Mononuclear cell (primary cell): ENCODE measurements around the gene DMRTB1. TPM values are rescaled to one million over a fixed set of nuclear protein-coding genes. Genes with fewer than 3 reads are reported as not detected.

Experiments
- H3K27me3 ChIP-seq: 2 replicates; pipeline ENCODE4 v1.6.0; 2011; ENCODE audit warnings: low read length, control low read depth; ENCODE audit not compliant: insufficient read depth
- H3K4me1 ChIP-seq: 2 replicates; pipeline ENCODE4 v1.5.1; 2011; ENCODE audit warnings: mild to moderate bottlenecking, low read length, control low read depth; ENCODE audit not compliant: insufficient read depth
- H3K4me3 ChIP-seq: 2 replicates; pipeline ENCODE4 v1.5.1; 2011; ENCODE audit warnings: mild to moderate bottlenecking, low read length, moderate library complexity
- H3K9me3 ChIP-seq: 2 replicates; pipeline ENCODE4 v1.5.1; 2011; ENCODE audit warnings: low read depth, mild to moderate bottlenecking, control low read depth, low read length
- total RNA-seq: library from RNA; depleted of rRNA; stranded (reverse); fragments of >200 nt; gene quantifications from one replicate; pipeline ENCODE4 v1.2.3, GENCODE V29; 2012

Gene DMRTB1
- not detected for total RNA-seq

DNA sequence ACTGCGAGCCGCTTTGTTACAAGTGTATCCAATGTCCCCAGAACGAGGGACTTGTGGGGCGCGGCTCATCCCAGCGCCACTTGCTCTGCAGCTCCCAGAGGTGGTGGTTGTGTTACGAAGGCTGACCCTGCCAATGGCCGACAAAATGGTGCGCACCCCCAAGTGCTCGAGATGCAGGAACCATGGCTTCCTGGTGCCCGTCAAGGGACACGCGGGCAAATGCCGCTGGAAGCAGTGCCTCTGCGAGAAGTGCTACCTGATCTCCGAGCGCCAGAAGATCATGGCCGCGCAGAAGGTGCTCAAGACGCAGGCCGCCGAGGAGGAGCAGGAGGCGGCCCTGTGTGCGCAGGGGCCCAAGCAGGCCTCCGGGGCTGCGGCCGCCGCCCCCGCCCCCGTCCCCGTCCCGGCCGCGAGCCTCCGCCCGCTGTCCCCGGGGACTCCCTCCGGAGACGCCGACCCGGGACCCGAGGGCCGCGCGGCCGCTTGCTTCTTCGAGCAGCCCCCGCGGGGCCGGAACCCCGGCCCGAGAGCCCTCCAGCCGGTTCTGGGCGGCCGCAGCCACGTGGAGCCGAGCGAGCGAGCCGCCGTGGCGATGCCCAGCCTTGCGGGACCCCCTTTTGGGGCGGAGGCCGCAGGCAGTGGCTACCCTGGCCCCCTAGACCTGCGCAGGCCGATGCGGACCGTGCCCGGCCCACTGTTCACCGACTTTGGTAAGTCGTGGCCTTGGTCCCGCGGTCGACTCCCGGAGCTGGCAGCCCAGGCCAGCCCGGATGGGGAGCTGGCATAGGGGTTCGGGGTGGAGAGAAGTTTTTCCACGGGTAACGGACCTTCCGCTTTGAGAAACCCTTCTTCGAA is at the start of gene DMRTB1:
TSS of gene DMRTB1 (plus strand) at position 79 of the 855 bp plus-strand sequence. CDS start at position 134, 55 bp downstream.
- no peaks in the 10 kb centered on the region for H3K9me3 ChIP-seq
- no peaks in the 10 kb centered on the region for H3K4me1 ChIP-seq
- H3K27me3 ChIP-seq, result no peaks in the 10 kb centered on the region
- H3K4me3 ChIP-seq, result no peak within 1 kb of the TSS

DNA sequence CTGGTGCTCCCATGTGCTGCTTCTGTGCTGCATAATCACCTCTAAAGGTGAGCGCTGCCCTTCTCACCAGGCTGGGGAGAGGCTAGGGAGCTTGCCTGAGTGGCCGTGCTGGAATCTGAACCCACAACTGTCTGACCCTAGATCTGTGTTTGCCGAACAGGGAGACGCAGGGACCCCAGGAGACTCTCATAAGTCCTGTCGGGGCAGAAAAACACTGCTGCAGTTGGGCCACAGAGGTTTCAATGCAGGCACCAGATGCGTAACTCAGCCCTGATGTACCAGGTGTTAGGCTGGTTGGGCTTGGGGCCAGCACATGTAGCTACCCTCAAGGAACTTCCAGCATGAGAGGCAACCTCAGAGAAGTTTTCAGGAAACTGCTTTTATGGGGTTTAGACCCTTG is 49.5 kb upstream of the DMRTB1 start:
- H3K4me1 ChIP-seq, result peaks cover 20% of the 10 kb centered on the region
- H3K27me3 ChIP-seq, result no peaks in the 10 kb centered on the region
- no peaks in the 10 kb centered on the region for H3K9me3 ChIP-seq
- H3K4me3 ChIP-seq, result no peak overlapping the region

DNA sequence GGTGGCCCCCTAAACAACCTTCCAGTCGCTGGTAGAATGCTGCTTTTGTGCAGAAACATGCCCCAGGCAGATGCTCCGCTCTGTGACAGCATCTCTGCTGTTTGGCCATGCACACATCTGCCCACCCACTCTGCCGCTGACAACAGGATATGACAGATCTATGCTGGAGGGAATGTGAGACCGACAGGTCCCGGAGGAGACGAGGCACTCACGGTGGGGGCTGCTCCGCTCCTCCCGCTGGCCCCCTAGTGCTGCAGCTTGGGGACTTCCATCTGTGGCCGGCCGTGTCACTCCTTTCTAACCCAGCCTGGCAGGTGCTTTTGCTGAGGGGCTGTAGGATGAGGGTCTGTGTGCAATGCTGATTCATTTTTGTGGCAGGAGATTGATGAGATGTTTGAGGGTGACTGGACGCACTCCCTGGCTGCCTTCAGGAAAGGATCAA is 49.1 kb upstream of the DMRTB1 start:
- no peaks in the 10 kb centered on the region for H3K27me3 ChIP-seq
- H3K4me1 ChIP-seq, result peaks cover 20% of the 10 kb centered on the region
- no peaks in the 10 kb centered on the region for H3K9me3 ChIP-seq
- no peak overlapping the region for H3K4me3 ChIP-seq

DNA sequence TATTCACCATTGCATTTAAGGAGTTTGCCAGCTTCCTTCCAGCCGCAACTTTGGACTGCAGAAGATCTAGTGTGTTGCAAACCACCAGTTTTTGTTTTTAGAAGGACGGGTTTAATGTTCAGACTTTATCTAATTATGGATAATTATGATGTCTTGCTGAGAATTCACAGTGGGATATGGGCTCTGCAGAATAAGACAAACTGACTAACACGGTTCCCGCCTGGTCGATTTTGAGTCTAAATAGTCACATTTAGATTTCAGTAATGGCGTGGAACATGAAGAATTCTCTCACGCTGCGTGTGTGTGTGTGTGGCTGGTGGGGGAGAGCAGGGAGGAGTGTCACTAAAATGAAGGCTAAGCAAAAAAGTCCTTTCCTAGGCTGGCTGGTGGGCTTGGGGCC is 48.5 kb upstream of the DMRTB1 start:
- H3K9me3 ChIP-seq, result no peaks in the 10 kb centered on the region
- H3K4me3 ChIP-seq, result no peak overlapping the region
- no peaks in the 10 kb centered on the region for H3K27me3 ChIP-seq
- H3K4me1 ChIP-seq, result peaks cover 20% of the 10 kb centered on the region

DNA sequence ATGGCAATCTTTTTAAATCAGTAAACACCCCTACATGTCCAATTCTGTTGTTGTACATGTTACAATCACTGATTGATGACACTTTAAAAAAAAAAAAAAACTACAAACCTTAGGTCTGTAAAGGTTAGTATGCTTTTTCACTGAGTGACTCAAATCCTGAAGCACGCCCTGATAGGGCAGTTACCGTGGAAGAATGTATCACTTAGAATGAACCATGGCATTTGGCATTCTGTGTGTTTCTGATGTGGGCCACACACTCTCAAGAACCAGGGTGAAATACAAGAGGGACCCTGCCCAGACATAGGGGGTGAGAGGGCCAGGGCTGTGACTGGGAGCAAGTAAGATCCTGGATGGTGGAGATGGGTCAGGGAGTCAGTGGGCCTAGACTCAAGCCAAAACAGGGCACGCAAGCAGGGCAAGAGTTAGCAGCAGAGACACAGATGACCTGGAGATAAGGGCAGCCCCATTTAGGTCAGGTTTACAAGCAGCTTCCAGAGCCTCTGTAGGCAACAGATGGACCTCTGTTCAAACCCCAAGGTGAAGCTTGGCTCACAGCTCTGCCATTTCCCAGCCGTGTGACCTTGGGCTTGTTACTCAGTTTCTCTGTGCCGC is 47.6 kb upstream of the DMRTB1 start:
- H3K4me3 ChIP-seq, result no peak overlapping the region
- H3K4me1 ChIP-seq, result peaks cover 20% of the 10 kb centered on the region
- H3K27me3 ChIP-seq, result no peaks in the 10 kb centered on the region
- no peaks in the 10 kb centered on the region for H3K9me3 ChIP-seq

DNA sequence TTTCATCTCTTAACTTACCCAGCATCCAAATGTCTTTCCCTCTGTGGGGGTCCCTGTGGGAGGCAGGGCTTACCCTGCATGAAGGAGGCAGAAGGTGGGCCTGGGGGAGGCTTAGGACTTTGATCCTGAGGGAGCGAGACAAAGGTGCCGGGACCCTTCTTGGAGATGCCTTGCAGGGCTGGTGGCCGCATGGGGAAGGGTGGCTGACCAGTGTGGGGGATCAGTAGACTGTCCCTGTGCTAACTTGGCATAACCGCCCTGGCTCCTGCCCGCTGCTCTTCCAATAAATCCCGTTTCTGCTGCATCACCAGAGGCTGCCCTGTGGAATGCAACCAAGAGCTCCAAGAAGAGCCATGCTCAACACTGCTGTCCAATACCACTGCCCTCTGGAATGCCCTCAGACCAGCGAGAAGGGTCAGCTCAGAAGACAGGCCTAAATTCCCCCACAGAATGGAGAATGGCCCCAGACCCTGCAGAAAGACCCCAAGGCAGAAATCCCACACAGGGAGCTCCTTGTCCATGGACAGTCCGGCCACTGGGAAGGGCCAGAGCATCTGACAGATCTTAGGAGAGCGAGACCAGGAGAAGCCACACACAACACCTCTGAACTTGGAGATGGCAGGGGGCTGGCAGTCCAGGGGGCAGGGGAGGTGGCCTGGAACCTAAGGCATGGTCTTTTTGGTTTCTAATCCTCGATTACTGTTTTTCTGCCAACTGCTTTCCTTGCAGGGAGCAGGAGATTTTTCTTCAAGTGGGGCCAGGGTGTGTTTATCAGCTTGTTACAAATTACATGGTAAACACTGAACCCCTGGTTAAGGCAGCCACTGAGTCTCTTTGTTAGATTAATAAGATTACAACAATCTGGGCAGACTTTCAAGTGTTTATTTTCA is 46.7 kb upstream of the DMRTB1 start:
- H3K4me1 ChIP-seq, result peaks cover 20% of the 10 kb centered on the region
- H3K9me3 ChIP-seq, result no peaks in the 10 kb centered on the region
- H3K27me3 ChIP-seq, result no peaks in the 10 kb centered on the region
- H3K4me3 ChIP-seq, result no peak overlapping the region

DNA sequence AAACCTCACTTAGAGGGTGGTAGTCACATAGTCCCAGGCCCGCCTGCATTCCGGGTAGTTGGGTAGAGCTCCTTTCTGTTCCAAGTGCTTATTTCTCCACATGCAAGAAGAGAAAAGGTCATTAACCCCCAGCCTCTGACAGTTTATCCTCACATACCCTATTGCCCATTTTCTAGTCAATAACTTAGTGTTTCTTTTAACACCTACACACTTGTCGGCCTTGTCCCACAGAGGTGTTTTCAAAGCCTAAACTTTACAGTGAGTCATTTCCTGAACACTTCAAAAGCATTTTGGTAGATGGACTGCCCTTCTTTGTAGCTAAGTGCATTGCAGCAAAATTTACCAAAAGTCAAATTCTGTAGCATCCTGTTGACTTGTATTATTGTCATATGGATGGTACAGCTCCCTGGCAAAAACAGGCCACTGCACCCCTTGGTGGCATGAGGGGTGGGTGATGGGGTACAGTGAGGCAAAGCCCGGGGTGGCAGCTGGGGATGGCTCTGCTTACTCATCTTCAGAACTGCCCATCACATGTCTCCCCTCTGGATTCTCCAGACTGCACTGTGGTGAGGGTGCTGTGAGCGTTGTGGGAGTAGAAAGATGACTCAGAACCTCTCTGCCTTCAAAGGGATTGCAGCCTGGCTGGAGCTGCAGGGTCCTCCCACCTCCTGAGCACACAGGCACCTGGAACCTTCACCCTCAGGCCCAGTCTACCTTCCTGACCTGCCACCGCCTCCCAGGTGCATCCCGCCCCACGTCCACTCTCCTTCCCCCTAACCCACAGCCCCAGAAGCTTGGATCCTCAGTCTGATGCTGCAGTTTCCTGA is 45.8 kb upstream of the DMRTB1 start:
- no peak overlapping the region for H3K4me3 ChIP-seq
- H3K4me1 ChIP-seq, result peaks cover 20% of the 10 kb centered on the region
- H3K27me3 ChIP-seq, result no peaks in the 10 kb centered on the region
- no peaks in the 10 kb centered on the region for H3K9me3 ChIP-seq

DNA sequence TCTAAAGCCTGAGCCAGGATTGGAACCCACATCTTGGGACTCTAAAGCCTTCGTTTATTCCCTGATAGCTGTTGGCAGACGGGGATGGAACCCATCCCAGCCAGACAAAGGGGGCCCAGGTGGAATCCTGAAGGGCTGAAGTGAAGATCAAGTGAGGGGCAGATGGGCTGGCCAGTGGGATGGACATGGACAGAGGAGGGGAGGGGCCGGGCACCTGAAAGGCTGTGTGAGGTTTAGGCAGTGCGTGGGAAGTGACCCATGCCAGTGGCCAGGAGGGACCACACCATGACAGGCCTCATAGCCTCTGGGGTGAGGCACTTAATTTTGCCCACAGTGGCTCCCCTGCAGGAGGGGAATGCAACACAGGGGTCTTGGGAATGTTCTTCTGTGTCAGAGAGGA is 44.6 kb upstream of the DMRTB1 start:
- peaks cover 20% of the 10 kb centered on the region for H3K4me1 ChIP-seq
- no peaks in the 10 kb centered on the region for H3K9me3 ChIP-seq

DNA sequence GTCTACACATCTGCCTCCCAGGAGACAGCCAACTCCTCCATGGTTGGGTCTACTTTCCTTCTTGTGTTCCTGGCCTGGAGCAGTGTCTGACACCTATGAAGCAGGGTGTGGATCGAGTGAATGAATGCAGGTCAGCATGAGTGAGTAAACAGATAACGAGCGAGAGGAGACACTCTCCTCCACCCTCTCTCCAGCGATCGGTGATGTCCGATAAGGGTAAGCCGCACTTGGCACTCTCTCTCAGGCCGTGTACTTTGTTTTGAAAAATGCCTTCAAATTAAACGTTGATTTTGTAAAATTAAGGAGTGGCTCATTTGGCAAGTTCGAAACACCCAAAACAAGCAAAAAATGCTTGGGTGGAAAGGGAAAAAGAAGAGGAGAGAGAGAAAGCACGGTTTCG is 43.8 kb upstream of the DMRTB1 start:
- H3K27me3 ChIP-seq, result no peaks in the 10 kb centered on the region
- peaks cover 20% of the 10 kb centered on the region for H3K4me1 ChIP-seq
- H3K4me3 ChIP-seq, result no peak overlapping the region
- no peaks in the 10 kb centered on the region for H3K9me3 ChIP-seq

More for the DNA sequence above, 44.6 kb upstream of the DMRTB1 start:
- Histone ChIP-seq H3K4me3 (no peak overlapping the region), H3K27me3 (no peaks in the 10 kb centered on the region)

DNA sequence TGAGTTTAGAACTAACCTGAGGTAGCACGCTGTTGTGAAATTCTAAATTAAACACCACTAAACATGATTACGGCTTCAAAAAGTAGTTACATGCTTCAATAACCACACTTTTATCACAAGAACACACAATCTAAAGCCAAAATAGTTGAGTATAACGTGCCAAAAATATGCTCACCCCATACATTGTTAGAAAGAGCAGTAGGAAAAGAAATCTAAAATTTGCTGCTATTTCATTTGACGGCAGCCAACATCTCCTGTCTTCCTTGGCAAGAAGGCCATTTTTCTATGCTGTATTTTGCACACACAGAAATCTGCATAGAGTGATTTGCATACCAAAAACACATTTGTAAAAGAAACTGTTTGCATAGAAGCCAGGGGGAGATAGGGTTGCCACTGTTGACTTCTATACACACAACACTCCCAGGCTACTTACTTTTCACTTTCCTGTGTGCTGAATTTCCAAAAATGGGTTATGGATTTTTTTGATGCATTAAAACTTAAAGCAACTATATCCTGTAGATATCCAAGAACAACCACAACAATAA is 42.9 kb upstream of the DMRTB1 start:
- H3K4me3 ChIP-seq, result no peak overlapping the region
- H3K9me3 ChIP-seq, result no peaks in the 10 kb centered on the region
- peaks cover 20% of the 10 kb centered on the region for H3K4me1 ChIP-seq
- peaks cover 5% of the 10 kb centered on the region for H3K27me3 ChIP-seq

DNA sequence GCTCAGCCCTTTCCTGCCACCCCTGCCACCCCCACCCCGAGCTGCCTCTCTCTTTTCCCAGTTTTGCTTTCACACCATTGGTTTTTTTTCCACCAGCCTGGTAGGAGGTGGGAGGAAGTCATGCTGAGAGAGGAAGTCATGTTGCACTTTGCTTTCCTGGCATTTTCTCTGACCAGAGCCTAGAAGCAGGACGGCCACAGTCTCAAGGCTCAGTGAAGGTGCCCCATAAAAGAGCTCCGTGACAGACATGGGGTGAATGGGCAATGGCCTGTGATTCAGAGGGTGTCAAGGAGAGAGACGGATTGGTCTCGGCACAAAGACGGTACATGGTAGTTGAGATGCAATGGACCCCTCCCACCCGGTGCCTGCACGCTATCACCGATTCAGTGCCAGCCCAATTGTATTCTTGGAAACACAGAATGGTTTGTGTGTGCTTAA is 42.1 kb upstream of the DMRTB1 start:
- H3K9me3 ChIP-seq, result no peaks in the 10 kb centered on the region
- peaks cover 18% of the 10 kb centered on the region for H3K4me1 ChIP-seq
- H3K27me3 ChIP-seq, result peaks cover 6% of the 10 kb centered on the region
- no peak overlapping the region for H3K4me3 ChIP-seq

DNA sequence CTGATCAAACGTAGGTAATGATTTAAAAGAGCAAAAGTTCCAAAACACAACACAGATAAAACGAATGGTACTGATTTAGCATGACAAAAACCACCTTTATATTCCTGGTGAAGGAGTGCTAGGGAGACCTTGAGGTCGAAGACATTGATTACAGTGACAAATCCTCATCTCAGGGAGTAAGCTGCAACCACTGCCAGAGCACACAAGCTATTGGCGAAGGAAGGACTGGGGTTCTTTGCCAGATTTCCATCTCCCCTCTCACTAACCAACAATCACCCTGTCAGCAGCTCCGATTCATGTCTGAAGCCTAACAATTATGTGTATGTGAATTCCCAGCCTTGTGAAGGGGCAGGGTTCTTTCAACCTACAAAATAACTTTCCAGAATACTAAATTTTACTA is 40.2 kb upstream of the DMRTB1 start:
- peaks cover under 1% of the 10 kb centered on the region for H3K4me1 ChIP-seq
- peaks cover 6% of the 10 kb centered on the region for H3K27me3 ChIP-seq
- H3K9me3 ChIP-seq, result no peaks in the 10 kb centered on the region
- no peak overlapping the region for H3K4me3 ChIP-seq

DNA sequence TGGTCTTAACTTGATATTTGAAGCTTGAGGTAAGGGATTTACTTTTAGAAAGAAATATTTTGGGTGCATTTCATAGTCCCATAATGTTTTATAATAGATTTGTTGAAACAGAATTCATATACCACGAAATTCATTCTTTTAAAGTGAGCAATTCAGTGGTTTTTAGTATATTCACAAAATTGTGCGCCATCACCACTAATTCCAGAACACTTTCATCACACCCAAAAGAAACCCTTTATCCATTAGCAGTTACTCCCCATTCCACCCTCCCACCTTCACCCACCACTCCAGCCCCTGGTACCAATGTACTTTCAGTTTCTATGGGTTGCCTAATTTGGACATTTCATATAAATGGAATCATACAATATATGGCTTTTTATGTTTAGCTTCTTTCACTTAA is 38.9 kb upstream of the DMRTB1 start:
- Histone ChIP-seq H3K9me3 (no peaks in the 10 kb centered on the region), H3K4me1 (no peaks in the 10 kb centered on the region), H3K4me3 (no peak overlapping the region), H3K27me3 (peaks cover 6% of the 10 kb centered on the region)

DNA sequence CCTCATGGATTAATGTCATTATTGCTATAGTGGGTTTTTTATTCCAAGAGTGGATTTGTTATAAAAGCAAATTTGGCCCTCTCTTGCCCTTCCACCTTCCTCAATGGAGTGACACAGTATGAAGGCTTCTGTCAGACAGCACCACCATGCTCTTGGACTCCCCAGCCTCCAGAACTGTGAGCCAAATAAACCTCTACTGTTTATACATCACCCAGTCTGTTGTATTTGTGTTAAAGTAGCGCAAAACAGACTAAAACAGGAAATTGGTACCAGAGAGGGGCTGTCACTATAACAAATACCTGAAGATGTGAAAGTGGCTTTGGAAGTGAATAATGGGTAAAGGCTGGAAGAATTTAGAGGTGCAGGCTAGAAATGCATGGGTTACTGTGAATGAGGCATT is 38.0 kb upstream of the DMRTB1 start:
- no peak overlapping the region for H3K4me3 ChIP-seq
- H3K9me3 ChIP-seq, result no peaks in the 10 kb centered on the region
- H3K27me3 ChIP-seq, result peaks cover 6% of the 10 kb centered on the region
- H3K4me1 ChIP-seq, result no peaks in the 10 kb centered on the region
